Endothelial cell of umbilical vein (primary cell): ENCODE measurements around the gene C1orf116.

Experiments
- MYC ChIP-seq: IDR thresholded peaks from one replicate; pipeline ENCODE4 v1.6.1; 2011; ENCODE audit warnings: mild to moderate bottlenecking, low read depth, low read length
- POLR2A ChIP-seq: IDR thresholded peaks from 2 replicates; pipeline ENCODE4 v1.6.1; 2012; ENCODE audit warnings: low read depth, mild to moderate bottlenecking, control low read depth, low read length

DNA sequence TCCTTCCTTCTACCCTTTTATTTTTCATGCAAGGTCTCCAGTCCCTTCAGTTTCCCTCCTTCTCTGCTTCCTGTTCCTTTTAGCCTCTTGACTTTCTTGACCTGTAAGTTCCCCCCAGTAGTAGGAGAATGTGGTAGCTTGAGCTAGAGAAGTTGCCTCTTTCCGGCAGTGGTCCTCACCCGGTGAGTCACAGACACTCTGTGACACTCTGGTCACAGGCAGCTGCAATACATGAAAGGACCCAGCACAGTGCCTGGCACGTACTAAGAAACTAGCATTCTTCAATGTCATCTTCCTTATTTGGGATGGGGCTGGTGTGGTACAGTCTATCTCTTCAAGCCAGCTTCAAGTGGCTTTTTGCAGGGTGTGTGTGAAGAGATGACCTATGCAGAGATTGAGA lies 36.5 kb upstream of the C1orf116 start:
- TF ChIP-seq POLR2A (no peak), MYC (no peak)
